Colon (tissue), 2 donors: ENCODE data around the gene TBC1D28.
"Not testable (repeated sequence)": the region's sequence is repeated elsewhere in the genome, so short reads cannot be mapped to it uniquely, and the experiment has no call there.

Experiments used
- FAIRE-seq: peaks from 2 replicates; lab custom pipeline; 2012; peaks lifted over from hg19 to GRCh38; lab: Jason Lieb, UNC
- donor health status: control.
- donor health status: control.

The TBC1D28 gene

GRCh38 chr17:18644291-18644690 is at the start of gene TBC1D28:
Gene TBC1D28 (minus strand): TSS chr17:18644391. CDS start chr17:18641352, 3,039 bp downstream.
- not testable (repeated sequence) for FAIRE-seq

GRCh38 chr17:18682668-18683067 is 38.5 kb upstream of the TBC1D28 start:
- FAIRE-seq, result not testable (repeated sequence)

DNA sequence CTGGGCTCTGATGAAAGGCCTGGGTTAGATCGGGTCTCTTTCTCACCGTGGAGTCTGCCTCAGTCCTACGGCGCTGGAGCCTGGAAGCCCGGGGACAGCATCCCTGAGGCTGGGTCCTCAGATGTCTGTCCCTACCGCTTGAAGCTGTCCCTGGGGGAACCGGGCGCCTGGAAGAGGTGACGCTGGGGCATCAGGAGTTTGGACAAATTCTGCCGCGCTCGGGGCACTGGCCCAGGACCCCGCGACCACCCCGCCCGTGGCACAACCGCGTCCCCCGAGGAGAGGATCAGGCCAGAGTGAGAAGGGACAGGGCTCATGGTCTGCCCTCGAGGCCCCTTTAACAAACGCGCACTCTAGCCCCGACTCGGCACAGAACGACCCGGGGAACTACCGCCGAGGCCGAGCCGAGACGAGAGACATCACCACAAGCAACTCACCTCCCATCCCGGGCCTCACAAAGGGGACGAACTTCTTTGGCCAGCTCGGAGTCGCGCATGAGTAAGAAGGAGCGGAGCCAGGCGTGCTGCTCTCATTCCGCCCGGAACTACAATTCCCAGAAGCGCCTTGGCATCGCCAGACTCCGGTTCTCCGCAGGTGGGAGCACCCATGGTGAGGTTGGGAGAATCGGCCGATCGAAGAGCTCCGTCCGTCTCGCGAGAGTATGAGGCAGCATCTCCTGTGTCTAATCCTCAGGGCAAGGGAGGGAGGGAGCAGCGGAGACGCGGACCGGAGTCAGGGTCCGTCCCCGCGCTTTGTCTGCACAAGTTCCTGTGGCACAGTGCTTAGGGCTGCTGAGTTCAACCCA is 37.8 kb upstream of the TBC1D28 start, which contains the start of gene FOXO3B:
Gene FOXO3B (minus strand): TSS at position 548 of the 805 bp plus-strand sequence. CDS start 663 bp downstream, outside the sequence.
- not testable (repeated sequence) for FAIRE-seq

DNA sequence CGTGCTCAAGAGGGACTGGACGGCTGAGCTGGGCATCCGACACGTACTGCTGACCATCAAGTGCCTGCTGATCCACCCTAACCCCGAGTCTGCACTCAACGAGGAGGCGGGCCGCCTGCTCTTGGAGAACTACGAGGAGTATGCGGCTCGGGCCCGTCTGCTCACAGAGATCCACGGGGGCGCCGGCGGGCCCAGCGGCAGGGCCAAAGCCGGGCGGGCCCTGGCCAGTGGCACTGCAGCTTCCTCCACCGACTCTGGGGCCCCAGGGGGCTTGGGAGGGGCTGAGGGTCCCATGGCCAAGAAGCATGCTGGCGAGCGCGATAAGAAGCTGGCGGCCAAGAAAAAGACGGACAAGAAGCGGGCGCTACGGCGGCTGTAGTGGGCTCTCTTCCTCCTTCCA is 33.2 kb upstream of the TBC1D28 start:
- FAIRE-seq, result not testable (repeated sequence)

DNA sequence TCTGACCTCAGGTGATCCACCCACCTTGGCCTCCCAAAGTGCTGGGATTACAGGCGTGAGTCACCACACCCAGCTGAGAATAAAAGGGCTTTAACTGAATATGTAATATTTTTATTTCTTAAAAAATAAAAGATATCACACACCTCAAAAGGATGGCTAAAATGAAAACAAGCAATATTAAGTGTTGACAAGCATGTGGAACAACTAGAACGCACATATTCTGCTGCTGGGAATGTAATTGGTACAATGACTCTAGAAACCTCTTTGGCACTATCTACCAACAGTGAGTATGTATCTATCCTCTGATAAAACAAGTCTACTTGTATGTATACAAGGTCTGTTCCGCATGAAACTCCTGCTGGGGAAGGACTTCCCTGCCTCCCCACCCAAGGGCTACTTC is 32.7 kb upstream of the TBC1D28 start:
- FAIRE-seq, result not testable (repeated sequence)

- not testable (repeated sequence) for FAIRE-seq
Observed at GRCh38 chr17:18672395-18673227, 28.4 kb upstream of the TBC1D28 start.

GRCh38 chr17:18668625-18669024 is 24.4 kb upstream of the TBC1D28 start:
- not testable (repeated sequence) for FAIRE-seq

DNA sequence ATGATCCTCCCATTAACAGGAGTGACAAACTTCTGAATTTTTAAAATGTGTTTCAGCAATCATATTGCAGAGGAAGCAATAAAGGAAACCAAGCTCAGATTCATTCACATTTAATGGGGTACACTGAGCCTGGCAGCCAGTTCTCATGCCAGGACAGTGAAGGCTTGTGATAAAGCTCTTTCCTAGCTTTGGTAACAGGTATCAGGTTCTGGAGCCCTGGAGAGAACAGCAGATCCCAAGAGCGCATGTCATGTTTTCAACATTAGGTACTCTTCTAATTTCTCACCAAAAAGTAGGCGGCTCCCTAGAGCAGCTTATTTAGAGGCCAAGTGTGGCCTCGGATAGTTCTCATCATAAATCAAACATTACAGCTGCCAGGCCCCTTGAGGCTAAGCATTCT is 23.3 kb upstream of the TBC1D28 start:
- FAIRE-seq, result not testable (repeated sequence)

GRCh38 chr17:18666326-18666725 is 22.1 kb upstream of the TBC1D28 start:
- FAIRE-seq, result not testable (repeated sequence)

GRCh38 chr17:18661924-18662624 is 17.9 kb upstream of the TBC1D28 start:
- not testable (repeated sequence) for FAIRE-seq

DNA sequence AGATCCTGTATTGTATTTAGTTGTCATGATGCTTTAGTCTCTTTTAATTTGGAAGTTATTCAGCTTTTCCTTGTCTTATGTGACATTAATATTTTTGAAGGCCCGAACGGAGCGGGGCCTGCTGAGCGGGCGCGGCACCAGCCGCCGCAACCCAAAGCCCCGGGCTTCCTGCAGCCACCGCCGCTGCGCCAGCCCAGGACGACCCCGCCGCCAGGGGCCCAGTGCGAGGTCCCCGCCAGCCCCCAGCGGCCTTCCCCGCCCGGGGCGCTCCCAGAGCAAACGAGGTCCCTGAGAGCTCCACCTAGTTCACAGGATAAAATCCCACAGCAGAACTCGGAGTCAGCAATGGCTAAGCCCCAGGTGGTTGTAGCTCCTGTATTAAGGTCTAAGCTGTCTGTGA is 5.9 kb upstream of the TBC1D28 start:
- not testable (repeated sequence) for FAIRE-seq

GRCh38 chr17:18643124-18643523 is 1.1 kb downstream of the TBC1D28 start:
- not testable (repeated sequence) for FAIRE-seq

DNA sequence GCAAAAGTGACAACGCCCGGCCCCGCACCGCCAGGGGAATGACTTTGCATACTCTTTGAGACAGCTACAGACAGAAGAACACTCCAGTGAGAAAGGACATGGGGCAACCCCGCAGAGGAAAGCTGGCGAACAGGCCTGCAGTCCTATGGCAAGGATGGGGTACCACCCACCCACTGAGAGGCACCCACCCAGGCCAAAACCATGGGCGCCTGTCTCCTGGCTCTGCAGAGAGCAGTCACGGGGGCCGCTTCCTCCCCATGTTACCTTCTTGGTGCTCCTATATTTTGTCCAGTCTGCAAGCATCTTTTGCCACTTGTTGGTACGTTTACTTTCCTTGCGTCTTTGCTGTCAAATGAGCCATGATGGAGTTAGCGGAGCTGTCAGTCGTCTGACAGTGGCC is 5.8 kb downstream of the TBC1D28 start:
- FAIRE-seq, result not testable (repeated sequence)

DNA sequence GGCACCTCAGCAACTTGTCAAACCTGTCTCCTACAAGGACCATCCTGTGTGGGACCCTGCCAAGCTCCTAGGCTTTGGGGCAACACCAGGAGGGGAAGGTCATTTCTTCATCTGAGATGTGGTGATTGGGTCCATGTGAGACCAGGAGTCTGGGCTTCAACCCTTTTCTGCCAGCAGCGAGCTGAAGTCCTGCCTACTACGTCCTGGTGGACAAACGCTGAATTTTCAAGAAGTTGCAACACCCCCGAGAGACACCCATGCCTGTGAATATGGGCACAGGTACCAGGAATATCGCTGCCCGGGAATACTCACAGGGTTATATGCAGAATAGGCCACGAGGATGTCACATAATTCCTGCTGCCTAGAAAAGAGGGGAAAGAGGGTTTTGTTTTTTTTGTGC is 8.0 kb downstream of the TBC1D28 start:
- FAIRE-seq, result not testable (repeated sequence)

- not testable (repeated sequence) for FAIRE-seq
Observed at GRCh38 chr17:18635773-18636172, 8.4 kb downstream of the TBC1D28 start.

DNA sequence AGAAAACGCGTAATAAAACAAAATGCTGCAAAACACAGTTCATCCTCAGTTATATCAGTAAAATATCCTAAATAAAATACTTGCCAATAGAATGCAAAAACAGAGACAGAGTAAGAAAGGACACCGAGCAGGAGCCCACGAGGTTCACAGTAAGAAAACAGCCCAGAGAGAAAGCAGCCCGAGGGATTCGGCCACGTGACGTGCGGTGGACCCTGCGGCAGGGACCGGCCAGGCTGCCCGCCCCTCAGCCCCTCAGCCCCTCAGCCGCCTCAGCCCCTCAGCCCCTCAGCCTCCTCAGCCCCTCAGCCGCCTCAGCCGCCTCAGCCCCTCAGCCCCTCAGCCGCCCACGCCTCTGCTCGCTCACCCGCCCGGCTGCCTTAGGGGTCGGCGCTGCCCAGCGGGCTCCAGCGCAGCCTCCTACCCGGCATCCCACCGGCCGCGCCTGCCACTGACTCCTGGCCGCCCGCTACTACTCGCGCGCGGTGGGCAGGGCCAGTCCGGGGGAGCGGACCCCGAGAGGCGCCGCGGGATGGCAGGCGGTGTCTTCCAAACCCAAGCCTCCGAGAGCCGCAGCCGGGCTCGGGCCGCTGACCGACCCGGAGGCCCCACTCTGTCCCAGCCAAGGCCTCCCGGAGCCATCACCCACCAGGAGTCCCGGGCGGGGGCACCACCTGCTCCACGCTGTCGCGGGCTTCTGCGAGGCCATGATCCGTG is 9.5 kb downstream of the TBC1D28 start:
- not testable (repeated sequence) for FAIRE-seq

- FAIRE-seq, result no peak
Observed at GRCh38 chr17:18626152-18626870, 17.9 kb downstream of the TBC1D28 start.

GRCh38 chr17:18625509-18626104 is 18.6 kb downstream of the TBC1D28 start:
- not testable (repeated sequence) for FAIRE-seq

GRCh38 chr17:18624862-18625501 is 19.2 kb downstream of the TBC1D28 start:
- not testable (repeated sequence) for FAIRE-seq

GRCh38 chr17:18617613-18618012 is 26.6 kb downstream of the TBC1D28 start:
- not testable (repeated sequence) for FAIRE-seq
